Lung (tissue), 12 donors: ENCODE measurements around the gene RAMP3. TPM values are rescaled to one million over a fixed set of nuclear protein-coding genes. Genes with fewer than 3 reads are reported as not detected.
A peak's percentile ranks its signal among the peaks of the same experiment; 100 is the strongest.
"Not testable (repeated sequence)": the region's sequence is repeated elsewhere in the genome, so short reads cannot be mapped to it uniquely, and the experiment has no call there.

ENCODE experiments used
- ATAC-seq: fragments of 200-7000 bp; cut with Tn5 transposase; one replicate; pipeline ENCODE4 v1.9.1; 2020; ENCODE audit warnings: moderate number of reproducible peaks; ENCODE audit not compliant: insufficient read depth, low FRiP score
- DNase-seq, 3 donors: peaks; one replicate each; pipeline ENCODE4 v3.0.0-alpha.2; 2013 to 2017
- H3K27ac ChIP-seq, 2 donors: one replicate each; pipeline ENCODE4 v1.5.1; 2013; ENCODE audit warnings: mild to moderate bottlenecking in 2 of 2, moderate library complexity in 2 of 2, control low read depth in 1 of 2, inconsistent platforms in 1 of 2, low read depth in 1 of 2, low read length in 1 of 2
- H3K27me3 ChIP-seq, 3 donors: one replicate each; pipeline ENCODE4 v1.5.1; 2013; ENCODE audit warnings: low read length in 2 of 3; ENCODE audit not compliant: control insufficient read depth in 3 of 3, insufficient read depth in 3 of 3
- H3K36me3 ChIP-seq, 4 donors: one replicate each; pipeline ENCODE4 v1.5.1; 2013; ENCODE audit warnings: low read length in 4 of 4, mild to moderate bottlenecking in 1 of 4, moderate library complexity in 1 of 4; ENCODE audit not compliant: control insufficient read depth in 4 of 4, insufficient read depth in 4 of 4
- H3K4me1 ChIP-seq, 5 donors: one replicate each; pipeline ENCODE4 v1.5.1; 2013; ENCODE audit warnings: low read length in 5 of 5, mild to moderate bottlenecking in 2 of 5, moderate library complexity in 1 of 5; ENCODE audit not compliant: control insufficient read depth in 5 of 5, insufficient read depth in 5 of 5
- H3K4me3 ChIP-seq: one replicate; pipeline ENCODE4 v1.5.1; 2013; ENCODE audit warnings: mild to moderate bottlenecking, control low read depth, moderate library complexity
- H3K9ac ChIP-seq, 2 donors: one replicate each; pipeline ENCODE4 v1.5.1; 2013; ENCODE audit warnings: low read length in 2 of 2, control low read depth in 1 of 2; ENCODE audit not compliant: insufficient read depth in 1 of 2
- H3K9me3 ChIP-seq, 4 donors: one replicate each; pipeline ENCODE4 v1.5.1; 2013; ENCODE audit warnings: low read length in 3 of 4, mild to moderate bottlenecking in 1 of 4, moderate library complexity in 1 of 4; ENCODE audit not compliant: control insufficient read depth in 4 of 4, insufficient read depth in 3 of 4
- CTCF ChIP-seq: IDR thresholded peaks from 2 replicates; pipeline ENCODE4 v1.5.1; 2012; ENCODE audit warnings: mild to moderate bottlenecking; ENCODE audit errors: control extremely low read depth, extremely low read depth
- WGBS, 2 donors: extraction: QIAGEN DNeasy Blood & Tissue Kit; methylation state at CpG; one replicate each; pipeline ENCODE4 v1.1.7; 2013; 5-methylcytosine and 5-hydroxymethylcytosine counted together
- polyA plus RNA-seq, 2 donors: library from polyadenylated mRNA; stranded (reverse); fragments of 200-250 nt; gene quantifications; one replicate each; pipeline ENCODE4 v1.2.1, GENCODE V29; 2013
- total RNA-seq, 2 donors: library from RNA; depleted of rRNA in 1 of 2; stranded (reverse); fragments of >200 nt in 1 of 2; gene quantifications; one replicate each; pipeline ENCODE4 v1.2.1, GENCODE V29; 2014 to 2021
- donor health status: control.
- donor health status: control.
- donor health status: Bipolar disorder and iron deficiency.
- donor health status: healthy.
- donor health status: DM: yes; HTN: yes; CAD: no.

The RAMP3 gene
- total and polyA plus RNA-seq, 4 donors: 47.3 to 116 (median 63.3) TPM

DNA sequence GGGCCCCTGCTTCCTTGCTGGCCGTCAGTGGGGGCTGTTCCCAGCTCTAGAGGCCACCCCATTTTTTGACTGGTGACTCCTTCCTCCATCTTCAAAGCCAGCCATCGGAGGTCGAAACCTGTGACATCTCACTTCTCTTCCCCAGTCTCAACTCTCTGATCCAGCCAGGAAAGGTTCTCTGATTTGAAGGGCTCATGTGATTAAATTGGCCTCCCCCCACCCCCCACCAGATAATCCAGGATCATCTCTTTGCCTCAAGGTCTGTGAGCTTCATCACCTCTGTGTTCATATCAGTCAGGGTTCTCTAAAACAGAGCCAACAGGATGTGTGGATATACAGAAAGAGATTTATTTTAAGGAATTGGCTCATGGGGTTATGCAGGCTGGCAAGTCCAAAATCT is 5.6 kb upstream of the RAMP3 start:
- Histone ChIP-seq H3K4me1 (peaks cover 0 to 4% (median 0%) of the 10 kb centered on the region in 5 donors), H3K27ac (no peak overlapping the region), H3K27me3 (peaks cover 0 to 12% (median 7%) of the 10 kb centered on the region in 3 donors), H3K4me3 (no peak overlapping the region), H3K36me3 (no peaks in the 10 kb centered on the region), H3K9ac (no peak overlapping the region), H3K9me3 (no peaks in the 10 kb centered on the region)
- no peak for TF ChIP-seq CTCF
- ATAC-seq: no peak
- WGBS, 2 donors: 71 to 74% methylated on average over 3 of the region's 3 CpGs
- DNase-seq: peak in 1 of 3 donors; percentile 9

GRCh38 chr7:45153233-45153632 is 4.4 kb upstream of the RAMP3 start:
- DNase-seq (peak in 1 of 3 donors; percentile 9), ATAC-seq (no peak)
- H3K9ac ChIP-seq: no peak overlapping the region
- no peaks in the 10 kb centered on the region for H3K36me3 ChIP-seq
- TF ChIP-seq CTCF: no peak
- H3K27ac ChIP-seq: no peak overlapping the region
- 43% methylated on average over 3 of the region's 3 CpGs for WGBS, 2 donors
- no peaks in the 10 kb centered on the region for H3K9me3 ChIP-seq
- H3K4me3 ChIP-seq: no peak overlapping the region
- H3K4me1 ChIP-seq: peaks cover 0 to 4% (median 0%) of the 10 kb centered on the region in 5 donors
- H3K27me3 ChIP-seq: peaks cover 0 to 14% (median 12%) of the 10 kb centered on the region in 3 donors

DNA sequence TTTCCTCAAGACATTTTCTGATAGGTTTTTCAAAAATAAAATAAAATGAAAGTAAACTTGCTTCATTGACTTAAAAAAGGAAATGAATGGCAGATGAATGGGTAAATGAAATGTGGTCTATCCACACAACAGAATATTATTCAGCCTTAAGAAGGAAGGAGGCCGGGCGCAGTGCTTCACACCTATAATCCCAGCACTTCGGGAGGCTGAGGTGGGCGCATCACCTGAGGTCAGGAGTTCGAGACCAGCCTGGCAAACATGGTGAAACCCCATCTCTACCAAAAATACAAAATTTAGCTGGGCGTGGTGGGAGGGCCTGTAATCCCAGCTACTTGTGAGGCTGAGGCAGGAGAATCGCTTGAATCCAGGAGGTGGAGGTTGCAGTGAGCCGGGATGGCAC is 3.7 kb upstream of the RAMP3 start:
- not testable (repeated sequence) for H3K9me3 ChIP-seq, H3K36me3 ChIP-seq, H3K27ac ChIP-seq, H3K4me1 ChIP-seq, ATAC-seq, DNase-seq, H3K4me3 ChIP-seq, H3K9ac ChIP-seq
- H3K27me3 ChIP-seq: peaks cover 0 to 20% (median 9%) of the 10 kb centered on the region in 3 donors
- 92 to 98% methylated on average over 8 of the region's 8 CpGs for WGBS, 2 donors

DNA sequence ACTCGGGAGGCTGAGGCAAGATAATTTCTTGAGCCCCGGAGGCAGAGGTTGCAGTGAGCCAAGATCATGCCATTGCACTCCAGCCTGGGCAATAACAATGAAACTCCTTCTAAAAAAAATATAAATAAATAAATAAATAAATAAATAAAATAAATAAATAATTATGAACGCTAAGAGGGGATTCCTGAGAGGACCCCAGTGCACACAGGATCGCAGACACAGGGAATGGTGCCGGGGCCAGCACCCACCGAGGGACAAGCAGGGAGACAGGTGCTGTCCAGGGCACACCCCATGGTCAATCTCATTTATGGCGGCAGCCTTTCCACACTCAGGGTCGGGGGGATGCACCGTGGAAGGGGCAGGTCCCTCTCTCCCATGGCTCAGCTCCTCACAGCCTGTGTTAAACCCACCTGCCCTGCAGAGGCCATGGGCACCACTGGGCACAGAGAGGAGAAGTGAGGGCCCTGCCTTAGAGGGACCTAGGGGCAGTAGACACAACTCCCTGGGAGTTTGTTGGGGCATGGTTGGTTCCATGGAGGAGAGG is 2.2 kb upstream of the RAMP3 start:
- Histone ChIP-seq H3K9ac (no peak overlapping the region), H3K36me3 (no peaks in the 10 kb centered on the region), H3K4me3 (no peak overlapping the region), H3K27me3 (peaks cover 0 to 29% (median 9%) of the 10 kb centered on the region in 3 donors), H3K27ac (no peak overlapping the region), H3K4me1 (peaks cover 0 to 4% (median 0%) of the 10 kb centered on the region in 5 donors), H3K9me3 (no peaks in the 10 kb centered on the region)
- WGBS, 2 donors: 95 to 99% methylated on average over 9 of the region's 9 CpGs
- DNase-seq (peak in 1 of 3 donors; percentile 2), ATAC-seq (no peak)
- TF ChIP-seq CTCF: no peak
